COLO668 (cell line): ENCODE measurements around the gene TMC3.

ENCODE experiments used
- DNase-seq: peaks from one replicate; lab custom pipeline; 2025; ENCODE audit not compliant: unreplicated experiment; lab: John Stamatoyannopoulos, UW

TMC3 gene

GRCh38 chr15:81323944-81324881 is 49.8 kb downstream of the TMC3 start, which contains the start of gene STARD5:
TSS of gene STARD5 (minus strand) at chr15:81324141. CDS start at chr15:81324099, 42 bp downstream.
- peak; percentile 98 for DNase-seq

GRCh38 chr15:81323559-81323943 is 50.5 kb downstream of the TMC3 start:
- no peak for DNase-seq

- no peak for DNase-seq
These were observed 51.2 kb downstream of the TMC3 start for GRCh38 chr15:81322676-81323253.

- DNase-seq = no peak
These were observed 52.3 kb downstream of the TMC3 start for GRCh38 chr15:81321667-81322066.

- DNase-seq = no peak
These were observed 56.4 kb downstream of the TMC3 start for GRCh38 chr15:81317642-81318017.

GRCh38 chr15:81316267-81316666 is 57.7 kb downstream of the TMC3 start:
- DNase-seq = no peak

- no peak for DNase-seq
These were observed 58.4 kb downstream of the TMC3 start for GRCh38 chr15:81315452-81316175.

GRCh38 chr15:81314378-81314777 is 59.6 kb downstream of the TMC3 start:
- no peak for DNase-seq

- DNase-seq = no peak
These were observed 60.3 kb downstream of the TMC3 start for GRCh38 chr15:81313686-81314085.

GRCh38 chr15:81312790-81313543 is 61.0 kb downstream of the TMC3 start:
- no peak for DNase-seq

- DNase-seq = no peak
These were observed 62.1 kb downstream of the TMC3 start for GRCh38 chr15:81311752-81312464.

- DNase-seq = no peak
These were observed 63.5 kb downstream of the TMC3 start for GRCh38 chr15:81310480-81310879.

GRCh38 chr15:81309647-81310450 is 64.2 kb downstream of the TMC3 start:
- DNase-seq = no peak

GRCh38 chr15:81308260-81308659 is 65.8 kb downstream of the TMC3 start:
- DNase-seq = no peak

- no peak for DNase-seq
These were observed 69.8 kb downstream of the TMC3 start for GRCh38 chr15:81304226-81304625.

- no peak for DNase-seq
These were observed 70.5 kb downstream of the TMC3 start for GRCh38 chr15:81303244-81304225.

- DNase-seq = no peak
These were observed 71.3 kb downstream of the TMC3 start for GRCh38 chr15:81302701-81303109.

- no peak for DNase-seq
These were observed 72.1 kb downstream of the TMC3 start for GRCh38 chr15:81301815-81302399.
